Testis (tissue), 3 donors: ENCODE results near the gene IGF1R. TPM values are rescaled to one million over a fixed set of nuclear protein-coding genes. Genes with fewer than 3 reads are reported as not detected.

Experiments used
- DNase-seq: peaks from one replicate; pipeline ENCODE4 v3.0.0-alpha.2; 2019
- H3K27ac ChIP-seq, 2 donors: fragments of 200-600 bp; sonication (generic); one replicate each; pipeline ENCODE4 v1.5.1; 2019
- H3K27me3 ChIP-seq: fragments of 200-600 bp; sonication (generic); one replicate; pipeline ENCODE4 v1.5.1; 2019
- H3K36me3 ChIP-seq: fragments of 200-600 bp; sonication (generic); one replicate; pipeline ENCODE4 v1.5.1; 2017; ENCODE audit warnings: low read depth; ENCODE audit errors: missing control alignments
- H3K4me1 ChIP-seq: fragments of 200-600 bp; sonication (generic); one replicate; pipeline ENCODE4 v1.5.1; 2019
- H3K4me3 ChIP-seq, 2 donors: fragments of 200-600 bp; sonication (generic); one replicate each; pipeline ENCODE4 v1.5.1; 2017 to 2019
- H3K9me3 ChIP-seq: fragments of 200-600 bp; sonication (generic); one replicate; pipeline ENCODE4 v1.5.1; 2017
- POLR2A ChIP-seq: fragments of 450-650 bp; IDR thresholded peaks from one replicate; pipeline ENCODE4 v1.6.1; 2017; ENCODE audit warnings: antibody characterized with exemption, mild to moderate bottlenecking, moderate library complexity
- WGBS, 2 donors: methylation state at CpG; one replicate each; pipeline ENCODE4 v1.1.5; 2018; 5-methylcytosine and 5-hydroxymethylcytosine counted together
- intact Hi-C: fragments of 100-400 bp; cut with DNase I; formaldehyde crosslinking; loops from one replicate; pipeline ENCODE4 v1.15.1; 2023; ENCODE audit warnings: low total_unique reads
- polyA plus RNA-seq: library from polyadenylated mRNA; stranded (reverse); fragments of 350-450 nt; fragmentation: Illumina TruSeq; extraction: RNeasy Lipid Tissue Mini Kit (QIAGEN cat#74804); gene quantifications from one replicate; pipeline ENCODE4 v1.2.3, GENCODE V29; 2014; ENCODE audit warnings: low read depth, low replicate concordance; ENCODE audit not compliant: insufficient read depth
- total RNA-seq, 2 donors: library from RNA; depleted of rRNA; stranded (reverse); fragments of >200 nt; gene quantifications; one replicate each; pipeline ENCODE4 v1.2.3, GENCODE V29; 2016
- TF ChIP-seq, protein P1 (sequence below), 3 experiments: fragments of 450-650 bp in 2 of 3; fragments of 200-600 bp in 1 of 3; sonication (generic) in 1 of 3; IDR thresholded peaks; one replicate each; pipeline ENCODE4 v1.5.1; 2016 to 2019; ENCODE audit warnings: antibody characterized with exemption in 3 of 3, mild to moderate bottlenecking in 2 of 3, moderate library complexity in 1 of 3

IGF1R gene
- total and polyA plus RNA-seq, 3 donors from 2014 or later, result 25.8 to 172 (median 157) TPM

DNA sequence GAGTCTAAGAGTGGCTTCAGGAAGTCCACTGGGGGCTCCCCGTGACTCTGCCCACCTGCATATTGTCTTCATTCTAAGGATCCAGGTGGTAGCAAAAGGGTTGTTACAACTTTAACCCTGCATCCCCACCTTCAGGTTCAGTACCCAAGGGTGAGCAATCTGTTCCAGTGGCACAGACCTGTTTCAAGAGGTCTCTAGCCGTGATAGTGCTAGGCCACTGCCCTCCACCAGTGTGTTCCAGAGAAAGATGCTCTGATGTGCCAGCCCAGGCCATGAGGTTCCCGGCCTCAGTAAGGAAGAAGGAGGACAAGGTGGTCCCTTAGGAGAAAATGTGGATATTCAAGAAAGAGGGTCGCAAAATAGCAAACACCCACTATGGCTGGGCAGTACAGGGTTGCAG, 87.0 kb downstream of the IGF1R start:
- intact Hi-C loops, result no loop called here
- H3K4me1 ChIP-seq, result peaks cover 14% of the 10 kb centered on the region
- TF ChIP-seq POLR2A, result no peak
- TF ChIP-seq, protein P1, sequence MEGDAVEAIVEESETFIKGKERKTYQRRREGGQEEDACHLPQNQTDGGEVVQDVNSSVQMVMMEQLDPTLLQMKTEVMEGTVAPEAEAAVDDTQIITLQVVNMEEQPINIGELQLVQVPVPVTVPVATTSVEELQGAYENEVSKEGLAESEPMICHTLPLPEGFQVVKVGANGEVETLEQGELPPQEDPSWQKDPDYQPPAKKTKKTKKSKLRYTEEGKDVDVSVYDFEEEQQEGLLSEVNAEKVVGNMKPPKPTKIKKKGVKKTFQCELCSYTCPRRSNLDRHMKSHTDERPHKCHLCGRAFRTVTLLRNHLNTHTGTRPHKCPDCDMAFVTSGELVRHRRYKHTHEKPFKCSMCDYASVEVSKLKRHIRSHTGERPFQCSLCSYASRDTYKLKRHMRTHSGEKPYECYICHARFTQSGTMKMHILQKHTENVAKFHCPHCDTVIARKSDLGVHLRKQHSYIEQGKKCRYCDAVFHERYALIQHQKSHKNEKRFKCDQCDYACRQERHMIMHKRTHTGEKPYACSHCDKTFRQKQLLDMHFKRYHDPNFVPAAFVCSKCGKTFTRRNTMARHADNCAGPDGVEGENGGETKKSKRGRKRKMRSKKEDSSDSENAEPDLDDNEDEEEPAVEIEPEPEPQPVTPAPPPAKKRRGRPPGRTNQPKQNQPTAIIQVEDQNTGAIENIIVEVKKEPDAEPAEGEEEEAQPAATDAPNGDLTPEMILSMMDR (IDR thresholded peaks at IDR 0.05), result no peak
- no peaks in the 10 kb centered on the region for H3K27me3 ChIP-seq
- no peaks in the 10 kb centered on the region for H3K36me3 ChIP-seq
- no peak overlapping the region for H3K27ac ChIP-seq
- H3K9me3 ChIP-seq, result no peaks in the 10 kb centered on the region
- no peak overlapping the region for H3K4me3 ChIP-seq
- 88 to 91% methylated on average over 4 of the region's 4 CpGs for WGBS, 2 donors
- DNase-seq, result no peak

DNA sequence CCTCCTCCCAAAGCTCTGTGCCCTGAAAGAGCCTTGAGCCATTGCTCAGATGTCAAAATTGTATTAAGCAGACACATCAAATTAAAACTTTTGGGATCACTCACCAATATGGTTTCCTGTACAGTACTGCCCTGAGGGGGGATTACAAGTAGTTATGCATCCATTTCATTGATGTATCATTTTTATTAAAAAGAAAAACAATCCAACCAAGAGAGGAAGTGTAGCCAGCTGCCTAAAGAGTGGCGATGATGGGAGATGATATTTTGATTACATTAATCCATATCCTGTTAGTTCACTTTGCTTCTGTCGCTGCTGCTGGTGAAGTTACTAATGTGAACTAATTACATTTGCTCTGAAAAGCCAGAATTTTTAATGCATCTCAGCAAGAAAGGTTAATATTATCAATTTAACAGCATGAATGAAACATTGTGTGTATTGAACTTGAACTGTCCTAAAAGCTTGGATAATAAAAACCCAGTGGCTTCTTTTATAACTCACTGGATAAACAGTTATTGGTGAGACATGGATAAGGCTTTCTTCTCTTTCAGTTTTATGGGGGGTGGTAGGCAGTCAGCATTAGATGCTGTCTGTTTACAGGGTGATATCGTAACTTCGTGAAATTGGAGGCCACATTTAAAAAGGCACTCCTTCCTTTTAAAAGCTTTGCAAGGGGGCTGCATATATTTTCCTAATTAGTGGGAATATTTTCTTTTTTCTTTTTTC, 87.7 kb downstream of the IGF1R start:
- TF ChIP-seq, protein P1 (IDR thresholded peaks at IDR 0.05), result no peak
- TF ChIP-seq POLR2A, result no peak
- H3K4me3 ChIP-seq, result no peak overlapping the region
- H3K27me3 ChIP-seq, result no peaks in the 10 kb centered on the region
- H3K27ac ChIP-seq, result no peak overlapping the region
- DNase-seq, result no peak
- 64 to 76% methylated on average over 4 of the region's 4 CpGs for WGBS, 2 donors
- intact Hi-C loops, result no loop called here
- peaks cover 14% of the 10 kb centered on the region for H3K4me1 ChIP-seq
- H3K9me3 ChIP-seq, result no peaks in the 10 kb centered on the region
- H3K36me3 ChIP-seq, result no peaks in the 10 kb centered on the region

DNA sequence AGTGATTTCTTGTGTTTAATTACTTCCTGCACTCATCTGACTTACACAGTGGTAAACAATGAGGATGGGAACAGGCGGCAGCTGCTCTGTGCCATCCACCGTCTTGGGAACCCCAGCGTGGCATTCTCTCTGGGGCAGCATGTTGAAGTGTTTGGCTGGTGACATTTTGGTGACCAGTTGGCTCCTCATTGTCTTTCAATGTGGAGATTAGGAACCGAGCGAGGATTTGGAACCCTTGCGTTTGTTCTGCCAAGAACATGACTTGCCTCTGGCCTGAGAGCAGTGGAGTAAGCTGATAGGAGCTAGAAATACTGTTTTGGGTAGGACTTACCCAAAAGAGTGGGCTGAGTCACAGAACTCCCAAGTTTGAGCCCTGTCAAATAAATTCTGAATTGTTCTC, 88.8 kb downstream of the IGF1R start:
- H3K36me3 ChIP-seq, result no peaks in the 10 kb centered on the region
- intact Hi-C loops, result no loop called here
- WGBS, 2 donors, result 78 to 82% methylated on average over 6 of the region's 6 CpGs
- TF ChIP-seq, protein P1 (IDR thresholded peaks at IDR 0.05), result no peak
- no peak for TF ChIP-seq POLR2A
- peaks cover 14% of the 10 kb centered on the region for H3K4me1 ChIP-seq
- no peak overlapping the region for H3K27ac ChIP-seq
- DNase-seq, result no peak
- H3K27me3 ChIP-seq, result no peaks in the 10 kb centered on the region
- H3K9me3 ChIP-seq, result no peaks in the 10 kb centered on the region
- no peak overlapping the region for H3K4me3 ChIP-seq

DNA sequence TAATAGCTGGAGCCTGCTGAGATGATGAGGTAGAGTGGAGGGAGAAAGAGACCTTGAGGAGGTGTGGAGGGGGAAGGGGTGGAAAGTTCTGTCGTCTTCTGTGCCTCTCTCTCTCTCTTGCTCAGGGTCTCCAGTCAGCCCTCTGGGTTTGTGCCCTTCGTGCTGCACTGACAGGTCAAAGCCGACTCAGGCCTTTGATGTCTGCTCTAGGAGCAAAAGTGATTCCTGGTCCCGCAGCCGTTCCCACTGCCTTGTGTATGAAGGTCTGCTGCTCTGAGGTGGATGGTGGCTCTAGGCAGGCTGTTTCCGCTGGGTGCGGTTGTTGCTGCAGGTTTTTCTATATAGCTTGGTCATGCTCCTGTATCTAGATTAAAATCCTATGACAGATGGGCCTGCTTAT, 89.4 kb downstream of the IGF1R start:
- Histone ChIP-seq H3K36me3 (no peaks in the 10 kb centered on the region), H3K9me3 (no peaks in the 10 kb centered on the region), H3K4me1 (peaks cover 14% of the 10 kb centered on the region), H3K4me3 (no peak overlapping the region), H3K27ac (no peak overlapping the region), H3K27me3 (no peaks in the 10 kb centered on the region)
- 82 to 86% methylated on average over 5 to 7 of the region's 7 CpGs for WGBS, 2 donors
- no peak for DNase-seq
- no peak for TF ChIP-seq POLR2A
- TF ChIP-seq, protein P1 (IDR thresholded peaks at IDR 0.05), result no peak
- intact Hi-C loops, result no loop called here
